Measurements from ENCODE around the gene CREG1. TPM values are rescaled to one million over a fixed set of nuclear protein-coding genes. Genes with fewer than 3 reads are reported as not detected.
A peak's percentile ranks its signal among the peaks of the same experiment; 100 is the strongest.

The CREG1 gene
- total RNA-seq, 1 experiment from 2014 or later: 69.3 TPM

DNA sequence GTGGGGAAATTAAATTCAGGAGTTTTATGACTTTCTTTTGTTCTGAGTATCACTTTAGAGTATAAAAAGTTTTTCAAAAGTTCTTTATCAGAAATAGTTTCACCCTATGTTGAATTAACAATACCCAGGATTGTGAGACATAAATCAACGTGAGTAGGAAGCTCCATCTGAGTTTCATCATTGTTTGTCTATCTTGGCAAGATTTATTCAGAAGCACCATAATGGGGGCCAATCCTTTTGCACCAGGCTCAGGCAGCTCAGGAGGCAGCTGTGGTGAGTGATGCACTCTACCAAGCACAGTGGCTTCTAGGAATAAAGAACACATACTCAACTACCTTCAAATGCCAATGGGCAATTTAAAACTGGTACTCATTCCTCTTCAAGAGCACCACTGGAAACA, 12.0 kb downstream of the CREG1 start:
- intact Hi-C loops (cut with micrococcal nuclease; ENCODE audit: unreplicated experiment): no loop called here
- no peak for DNase-seq
- H3K36me3 Mint-ChIP-seq (ENCODE audit: insufficient read depth, unreplicated experiment): peaks cover 5% of the 10 kb centered on the region
- TF ChIP-seq, protein P1, sequence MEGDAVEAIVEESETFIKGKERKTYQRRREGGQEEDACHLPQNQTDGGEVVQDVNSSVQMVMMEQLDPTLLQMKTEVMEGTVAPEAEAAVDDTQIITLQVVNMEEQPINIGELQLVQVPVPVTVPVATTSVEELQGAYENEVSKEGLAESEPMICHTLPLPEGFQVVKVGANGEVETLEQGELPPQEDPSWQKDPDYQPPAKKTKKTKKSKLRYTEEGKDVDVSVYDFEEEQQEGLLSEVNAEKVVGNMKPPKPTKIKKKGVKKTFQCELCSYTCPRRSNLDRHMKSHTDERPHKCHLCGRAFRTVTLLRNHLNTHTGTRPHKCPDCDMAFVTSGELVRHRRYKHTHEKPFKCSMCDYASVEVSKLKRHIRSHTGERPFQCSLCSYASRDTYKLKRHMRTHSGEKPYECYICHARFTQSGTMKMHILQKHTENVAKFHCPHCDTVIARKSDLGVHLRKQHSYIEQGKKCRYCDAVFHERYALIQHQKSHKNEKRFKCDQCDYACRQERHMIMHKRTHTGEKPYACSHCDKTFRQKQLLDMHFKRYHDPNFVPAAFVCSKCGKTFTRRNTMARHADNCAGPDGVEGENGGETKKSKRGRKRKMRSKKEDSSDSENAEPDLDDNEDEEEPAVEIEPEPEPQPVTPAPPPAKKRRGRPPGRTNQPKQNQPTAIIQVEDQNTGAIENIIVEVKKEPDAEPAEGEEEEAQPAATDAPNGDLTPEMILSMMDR (IDR thresholded peaks at IDR 0.05; ENCODE audit: unreplicated experiment): no peak
- CTCF ChIA-PET: interaction anchor here (1.6 kb wide), 1 partner anchor 8 kb away, joined by 3 read pairs; no protein-coding TSS in a partner anchor
- no peaks in the 10 kb centered on the region for H3K27me3 Mint-ChIP-seq (ENCODE audit: unreplicated experiment)
- no peak overlapping the region for H3K27ac Mint-ChIP-seq (ENCODE audit: unreplicated experiment)
- H3K9me3 Mint-ChIP-seq (ENCODE audit: low read depth, unreplicated experiment): no peaks in the 10 kb centered on the region
- no TSS peak for BruUV-seq (replicated peaks)
- peaks cover 14% of the 10 kb centered on the region for H3K4me1 Mint-ChIP-seq (ENCODE audit: low read depth, unreplicated experiment)
- no peak overlapping the region for H3K4me3 Mint-ChIP-seq (ENCODE audit: low read depth, unreplicated experiment)

DNA sequence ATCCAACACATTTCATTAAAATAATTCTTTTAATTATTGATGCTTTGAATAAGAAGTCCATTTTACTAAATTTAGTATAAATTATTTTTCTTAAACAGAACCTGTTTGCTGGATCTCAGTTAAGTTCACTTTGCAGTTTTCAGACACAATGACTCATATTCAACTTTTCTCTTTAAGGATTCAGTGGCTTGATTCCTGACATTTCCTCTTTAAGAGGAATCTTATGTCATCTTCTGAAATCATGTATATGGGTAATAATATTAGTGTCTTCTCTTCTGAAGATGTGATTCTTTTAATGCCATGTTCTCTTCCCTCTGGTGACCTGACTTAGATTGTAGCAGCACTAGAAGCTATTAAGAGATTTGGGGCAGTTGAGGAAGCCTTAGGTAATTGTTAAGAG, 12.6 kb downstream of the CREG1 start:
- peaks cover 5% of the 10 kb centered on the region for H3K36me3 Mint-ChIP-seq (ENCODE audit: insufficient read depth, unreplicated experiment)
- CTCF ChIA-PET: interaction anchor here (1.4 kb wide), 1 partner anchor 13 kb away, joined by 3 read pairs; the partner anchor contains the start of gene CREG1
- H3K27ac Mint-ChIP-seq (ENCODE audit: unreplicated experiment): no peak overlapping the region
- no peaks in the 10 kb centered on the region for H3K27me3 Mint-ChIP-seq (ENCODE audit: unreplicated experiment)
- TF ChIP-seq, protein P1 (IDR thresholded peaks at IDR 0.05; ENCODE audit: unreplicated experiment): no peak
- no peaks in the 10 kb centered on the region for H3K9me3 Mint-ChIP-seq (ENCODE audit: low read depth, unreplicated experiment)
- peaks cover 14% of the 10 kb centered on the region for H3K4me1 Mint-ChIP-seq (ENCODE audit: low read depth, unreplicated experiment)
- intact Hi-C loops (cut with micrococcal nuclease; ENCODE audit: unreplicated experiment): no loop called here
- DNase-seq: no peak
- no peak overlapping the region for H3K4me3 Mint-ChIP-seq (ENCODE audit: low read depth, unreplicated experiment)
- TSS peak; percentile 74 for BruUV-seq (replicated peaks)

DNA sequence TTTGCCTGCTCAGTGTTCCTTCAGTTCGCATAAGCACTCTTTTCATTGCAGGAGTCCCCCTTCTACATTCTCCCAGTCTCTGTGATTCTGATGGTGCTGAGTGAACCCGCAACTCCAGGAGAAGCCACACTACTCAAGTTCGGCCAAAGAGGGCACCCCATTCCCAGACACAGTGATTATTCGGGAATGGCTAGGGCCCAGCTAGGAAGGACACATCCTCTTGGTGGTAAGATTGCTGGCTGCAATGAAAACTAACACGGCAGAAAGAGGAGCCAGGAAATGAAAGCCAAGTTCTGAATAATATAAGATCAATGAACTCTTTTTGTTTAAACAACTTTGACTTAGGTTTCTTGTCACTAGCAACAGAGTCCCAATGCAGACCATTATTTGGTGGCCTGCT, 14.9 kb downstream of the CREG1 start:
- intact Hi-C loops (cut with micrococcal nuclease; ENCODE audit: unreplicated experiment): no loop called here
- no peak for DNase-seq

DNA sequence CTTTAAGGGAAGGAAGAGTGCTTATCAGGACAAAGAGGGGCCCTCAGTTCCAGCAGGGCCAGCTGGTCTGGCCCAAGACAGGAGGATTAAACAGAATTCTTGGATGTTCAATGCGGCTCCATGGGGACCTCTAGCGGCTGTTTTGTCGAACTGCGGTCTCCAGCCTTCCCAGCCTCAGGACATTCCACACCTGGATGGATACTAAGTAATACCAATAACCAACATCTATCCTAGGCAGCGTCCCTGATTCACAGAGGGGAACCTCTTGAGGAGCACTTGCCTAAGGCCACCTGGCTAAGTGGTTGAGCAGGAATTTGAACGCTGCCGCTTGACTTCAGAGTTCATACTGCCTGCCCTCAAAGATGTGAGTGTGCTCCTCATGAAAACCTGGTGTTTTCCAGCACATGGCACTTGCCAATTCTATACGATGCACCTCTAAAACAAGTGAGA, 19.7 kb downstream of the CREG1 start:
- Mint-ChIP-seq H3K9me3 (ENCODE audit: low read depth, unreplicated experiment) (no peaks in the 10 kb centered on the region), H3K36me3 (ENCODE audit: insufficient read depth, unreplicated experiment) (no peaks in the 10 kb centered on the region), H3K4me3 (ENCODE audit: low read depth, unreplicated experiment) (no peak overlapping the region), H3K27ac (ENCODE audit: unreplicated experiment) (no peak overlapping the region), H3K4me1 (ENCODE audit: low read depth, unreplicated experiment) (peaks cover 7% of the 10 kb centered on the region), H3K27me3 (ENCODE audit: unreplicated experiment) (no peaks in the 10 kb centered on the region)
- peak; percentile 80 for DNase-seq
- BruUV-seq (replicated peaks): no TSS peak
- intact Hi-C loops (cut with micrococcal nuclease; ENCODE audit: unreplicated experiment): loop anchor here (2.0 to 5.0 kb wide), 5 partner anchors 87 to 623 kb away; no protein-coding TSS in a partner anchor
- CTCF ChIA-PET: interaction anchor here (1.0 to 1.3 kb wide), 4 partner anchors 9 to 265 kb away, joined by 3 to 5 read pairs (median 4); no protein-coding TSS in a partner anchor
- TF ChIP-seq, protein P1 (IDR thresholded peaks at IDR 0.05; ENCODE audit: unreplicated experiment): peak; percentile 90

More for the DNA sequence above, 14.9 kb downstream of the CREG1 start:
- TF ChIP-seq, protein P1 (IDR thresholded peaks at IDR 0.05; ENCODE audit: unreplicated experiment): no peak
- BruUV-seq (replicated peaks): no TSS peak
- Mint-ChIP-seq H3K4me1 (ENCODE audit: low read depth, unreplicated experiment) (no peaks in the 10 kb centered on the region), H3K27me3 (ENCODE audit: unreplicated experiment) (no peaks in the 10 kb centered on the region), H3K27ac (ENCODE audit: unreplicated experiment) (no peak overlapping the region), H3K36me3 (ENCODE audit: insufficient read depth, unreplicated experiment) (no peaks in the 10 kb centered on the region), H3K9me3 (ENCODE audit: low read depth, unreplicated experiment) (no peaks in the 10 kb centered on the region), H3K4me3 (ENCODE audit: low read depth, unreplicated experiment) (no peak overlapping the region)
- CTCF ChIA-PET: interaction anchor here (0.9 kb wide), 1 partner anchor 270 kb away, joined by 3 read pairs; no protein-coding TSS in a partner anchor

Data from Calu3 (cell line).